Stimulated activated CD8-positive, alpha-beta memory T cell treated with anti-CD3 and anti-CD28 coated beads, Interleukin-4, amount 100 ng/mL, for 24 hours (primary cell): ENCODE data around the gene TRIM7.
"Not testable (repeated sequence)": the region's sequence is repeated elsewhere in the genome, so short reads cannot be mapped to it uniquely, and the experiment has no call there.

Experiments used
- DNase-seq: peaks from one replicate; pipeline ENCODE4 v3.0.0-alpha.2; 2020; ENCODE audit warnings: low read depth

The TRIM7 gene

GRCh38 chr5:181173027-181173419 lies 32.0 kb downstream of the TRIM7 start:
- DNase-seq, result peak; percentile 60

DNA sequence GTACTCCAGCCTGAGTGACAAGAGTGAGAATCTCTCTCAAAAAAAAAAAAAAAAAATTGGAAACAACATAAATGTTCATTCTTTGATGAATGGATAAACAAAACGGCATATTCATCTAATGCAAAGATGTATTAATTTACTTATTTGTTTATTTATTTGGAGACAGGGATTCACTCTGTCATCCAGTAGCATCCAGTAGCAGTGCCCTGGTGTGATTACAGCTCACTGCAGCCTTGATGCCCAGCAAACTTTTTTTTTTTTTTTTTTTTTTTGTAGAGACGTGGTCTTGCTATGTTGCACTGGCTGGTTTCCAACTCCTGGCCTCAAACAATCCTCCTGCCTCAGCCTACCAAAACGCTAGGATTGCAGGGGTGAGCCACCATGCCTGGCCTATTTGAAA lies 33.2 kb downstream of the TRIM7 start:
- DNase-seq, result no peak

DNA sequence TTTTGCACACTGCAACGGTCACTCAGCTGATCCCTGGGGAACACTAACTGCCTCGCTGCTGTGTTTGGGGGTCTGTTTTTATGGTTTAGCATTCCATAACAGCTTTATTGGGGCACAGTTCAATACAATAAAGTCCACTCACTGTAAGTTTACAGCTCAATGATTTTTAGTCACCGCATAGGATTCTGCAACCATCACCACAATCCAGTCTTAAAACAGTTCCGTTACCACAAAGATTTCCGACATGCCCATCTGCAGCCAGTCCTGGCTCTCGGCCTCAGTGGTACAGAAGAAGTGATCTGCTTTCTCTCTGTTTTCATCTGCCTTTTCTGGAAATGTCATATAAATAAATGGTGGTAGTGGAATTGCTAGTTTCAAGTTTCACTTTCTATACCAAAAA lies 34.0 kb downstream of the TRIM7 start:
- DNase-seq, result no peak

DNA sequence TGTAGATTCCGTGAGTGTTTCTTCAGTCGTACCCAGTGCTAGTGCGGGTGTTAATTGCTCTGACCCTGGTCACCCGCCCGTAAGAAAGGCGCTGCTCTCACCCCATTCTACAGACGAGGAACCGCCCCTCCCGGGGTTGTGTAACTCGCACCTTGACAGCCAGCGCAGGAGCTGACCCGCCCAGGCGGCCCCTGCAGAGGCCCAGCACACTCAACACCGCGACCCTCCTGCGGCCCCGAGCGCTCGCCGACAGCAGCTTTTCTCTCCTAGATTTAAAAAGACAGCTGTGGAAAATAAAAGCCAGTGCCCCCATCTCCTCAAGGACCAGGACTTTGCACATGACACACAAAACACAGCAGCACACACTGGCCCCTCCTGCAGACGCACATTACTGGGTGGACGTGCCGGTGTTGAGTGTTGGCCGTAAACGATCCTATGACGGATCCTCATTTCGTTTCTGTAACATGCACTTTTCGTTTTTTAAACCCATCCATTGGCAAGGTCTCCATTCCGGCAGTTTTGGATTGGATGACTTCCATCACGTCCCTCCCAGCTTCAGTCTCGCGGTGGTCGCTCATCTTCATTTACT lies 34.7 kb downstream of the TRIM7 start:
- DNase-seq, result no peak

GRCh38 chr5:181169459-181170236 lies 35.3 kb downstream of the TRIM7 start:
- peak; percentile 79 for DNase-seq

DNA sequence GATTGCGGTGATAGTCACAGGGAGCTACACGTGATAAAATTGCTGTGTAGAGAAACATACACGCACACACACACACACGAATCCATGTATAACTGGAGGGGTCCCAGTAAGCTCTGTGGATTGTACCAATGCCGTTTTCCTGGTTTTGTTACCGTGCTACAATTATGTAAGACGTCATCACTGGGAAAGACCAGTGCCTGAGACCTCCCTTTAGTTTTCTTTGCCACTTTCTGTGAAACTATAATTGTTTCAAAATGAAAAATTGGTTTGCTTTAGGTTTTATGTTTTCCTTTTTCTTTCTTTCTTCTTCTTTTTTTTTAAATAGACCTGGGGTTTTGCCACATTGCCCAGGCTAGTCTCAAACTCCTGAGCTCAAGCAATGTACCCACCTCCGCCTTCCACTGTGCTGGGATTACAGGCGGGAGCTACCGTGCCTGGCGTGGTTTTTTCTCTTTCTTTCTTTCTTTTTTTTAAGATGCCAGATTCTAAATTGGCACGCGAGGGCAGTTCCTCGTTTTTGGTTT lies 36.3 kb downstream of the TRIM7 start:
- DNase-seq, result no peak

DNA sequence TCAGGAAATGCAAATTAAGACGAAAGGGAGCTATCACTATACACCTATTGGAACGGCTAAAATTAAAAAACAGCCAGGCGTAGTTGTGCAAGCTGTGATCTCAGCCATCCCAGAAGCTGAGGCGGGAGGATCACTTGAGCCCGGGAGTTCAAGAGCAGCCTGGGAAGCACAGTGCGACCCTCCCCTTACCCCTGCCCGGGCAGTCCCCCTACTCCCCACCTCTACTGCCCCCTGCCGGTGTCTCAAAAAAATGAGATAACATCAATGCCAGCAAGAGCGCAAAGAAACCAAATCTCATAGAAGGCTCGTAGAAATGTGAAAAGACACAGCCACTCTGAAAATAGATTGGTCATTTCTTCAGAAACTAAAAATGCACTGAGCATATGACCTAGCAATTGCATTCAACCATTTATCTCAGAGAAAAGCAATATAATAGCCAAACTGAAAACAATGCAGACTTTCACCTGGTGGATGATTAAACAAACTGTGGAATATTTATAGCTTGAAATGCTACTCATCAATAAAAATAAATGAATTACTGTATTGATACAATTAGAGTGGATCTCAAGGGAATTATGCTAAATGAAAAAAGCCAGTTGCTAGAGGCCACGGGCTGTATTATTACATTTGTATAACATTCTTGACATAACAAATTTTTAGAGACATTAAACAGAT lies 37.0 kb downstream of the TRIM7 start:
- no peak for DNase-seq

DNA sequence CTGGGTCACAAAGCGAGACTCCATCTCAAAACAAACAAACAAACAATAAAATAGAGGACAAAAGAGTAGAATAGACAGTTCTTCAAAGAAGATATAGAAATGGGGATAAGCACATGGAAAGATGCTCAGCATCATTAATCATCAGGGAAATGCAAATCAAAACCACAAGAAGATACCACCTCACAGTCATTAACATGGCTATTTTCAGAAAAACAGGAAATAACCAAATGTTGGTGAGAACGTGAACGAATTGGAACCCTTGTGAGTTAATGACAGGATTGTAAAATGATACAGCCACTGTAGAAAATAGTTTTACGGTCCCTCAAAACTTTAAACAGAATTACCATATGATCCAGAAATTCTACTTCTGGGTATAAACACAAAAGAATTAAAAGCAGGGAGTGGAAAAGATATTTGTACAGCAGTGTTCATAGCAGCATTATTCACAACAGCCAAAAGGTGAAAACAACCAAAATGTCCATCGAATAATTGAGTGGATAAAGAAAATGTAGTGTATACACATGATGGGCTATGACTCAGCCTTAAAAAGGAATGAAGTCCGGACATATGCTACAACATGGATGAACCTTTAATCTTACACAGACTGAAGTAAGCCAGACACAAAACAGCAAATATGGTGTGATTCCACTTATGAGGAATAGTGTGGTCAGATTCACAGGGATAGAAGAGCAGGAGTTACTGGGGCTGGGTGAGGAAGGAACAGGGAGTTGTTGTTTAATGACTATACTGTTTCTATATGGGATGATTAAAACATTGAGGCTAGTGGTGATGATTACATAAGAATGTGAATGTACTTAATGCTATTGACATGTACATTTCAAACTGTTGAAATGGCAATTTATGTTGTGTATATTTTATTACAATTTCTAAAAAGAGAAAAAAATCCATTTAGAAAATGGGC lies 37.9 kb downstream of the TRIM7 start:
- DNase-seq, result no peak

GRCh38 chr5:181164076-181164952 lies 40.7 kb downstream of the TRIM7 start:
- no peak for DNase-seq

DNA sequence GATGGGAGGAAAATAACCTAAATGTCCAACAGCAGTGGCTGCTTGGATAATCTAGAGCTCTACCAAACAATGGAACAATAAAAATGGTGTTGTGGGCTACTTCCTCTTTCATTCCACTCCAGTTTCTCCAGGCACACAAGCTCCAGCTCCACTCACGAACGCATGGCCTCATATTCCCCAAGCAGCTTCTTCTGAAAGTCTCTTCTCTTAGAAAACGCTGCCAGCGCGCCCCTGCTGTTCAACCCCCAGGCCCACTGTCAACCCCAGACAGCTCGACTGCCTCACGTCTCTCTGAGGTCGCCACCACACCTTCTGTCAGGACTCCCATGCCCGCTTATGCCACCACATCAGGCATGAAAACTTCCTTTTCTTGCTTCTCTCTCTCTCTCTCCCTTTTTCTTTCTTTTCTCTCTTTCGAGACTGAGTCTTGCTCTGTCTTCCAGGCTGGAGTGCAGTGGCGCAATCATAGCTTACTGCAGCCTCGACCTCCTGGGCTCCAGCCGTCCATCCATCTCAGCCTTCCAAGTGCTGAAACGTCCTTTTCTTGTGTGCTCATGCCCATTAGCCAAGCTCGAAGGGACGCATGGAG lies 41.4 kb downstream of the TRIM7 start:
- no peak for DNase-seq

DNA sequence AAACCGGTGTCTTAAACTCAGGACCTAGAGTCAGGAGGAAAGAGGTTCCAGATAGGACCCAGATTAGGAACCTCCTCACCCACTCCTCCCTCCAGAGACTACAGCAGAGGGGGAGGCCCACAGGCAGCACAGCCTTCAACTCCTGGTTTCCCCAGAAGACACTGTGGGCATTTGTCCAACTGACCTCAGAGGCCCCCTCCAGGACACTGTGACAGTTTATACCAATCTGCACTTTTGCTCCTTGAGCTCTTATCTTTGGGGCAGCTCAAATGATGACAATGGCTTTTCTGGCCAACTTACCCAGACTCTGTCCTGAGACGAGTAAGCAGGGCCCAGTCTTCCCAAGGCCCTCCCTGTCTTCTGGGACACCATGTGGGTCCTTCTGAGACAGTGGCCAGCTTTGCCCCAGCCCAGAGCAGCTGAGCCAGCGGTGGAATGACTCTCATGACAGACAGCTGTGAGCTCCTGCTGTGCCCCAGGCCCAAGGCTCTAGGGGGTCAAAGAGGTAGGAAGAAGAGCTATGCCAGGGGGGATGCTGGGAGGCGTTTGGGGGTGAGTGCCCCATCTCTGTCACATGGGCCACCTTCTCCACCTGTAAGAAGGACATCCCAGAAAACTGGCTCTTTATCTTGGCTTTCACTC lies 43.3 kb downstream of the TRIM7 start:
- DNase-seq, result no peak

DNA sequence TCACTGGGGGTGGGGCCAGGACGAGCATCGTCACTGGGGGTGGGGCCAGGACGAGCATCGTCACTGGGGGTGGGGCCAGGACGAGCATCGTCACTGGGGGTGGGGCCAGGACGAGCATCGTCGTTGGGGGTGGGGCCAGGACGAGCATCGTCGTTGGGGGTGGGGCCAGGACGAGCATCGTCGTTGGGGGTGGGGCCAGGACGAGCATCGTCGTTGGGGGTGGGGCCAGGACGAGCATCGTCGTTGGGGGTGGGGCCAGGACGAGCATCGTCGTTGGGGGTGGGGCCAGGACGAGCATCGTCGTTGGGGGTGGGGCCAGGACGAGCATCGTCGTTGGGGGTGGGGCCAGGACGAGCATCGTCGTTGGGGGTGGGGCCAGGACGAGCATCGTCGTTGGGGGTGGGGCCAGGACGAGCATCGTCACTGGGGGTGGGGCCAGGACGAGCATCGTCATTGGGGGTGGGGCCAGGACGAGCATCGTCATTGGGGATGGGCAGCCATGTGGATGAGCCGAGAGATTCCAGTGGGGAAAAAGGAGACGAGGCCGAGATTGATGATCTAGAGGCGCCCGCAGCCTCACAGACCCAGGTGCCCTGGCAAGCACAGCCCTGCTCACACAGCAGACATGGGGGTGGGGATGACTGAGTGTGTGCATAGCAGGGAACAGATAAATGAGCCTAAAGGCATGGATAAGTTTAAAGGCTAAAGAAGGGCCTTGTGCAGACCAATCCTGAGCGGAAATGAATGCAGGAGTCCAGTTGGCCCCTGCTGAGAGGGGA lies 44.1 kb downstream of the TRIM7 start:
- not testable (repeated sequence) for DNase-seq

GRCh38 chr5:181160152-181160754 lies 44.7 kb downstream of the TRIM7 start:
- peak; percentile 64 for DNase-seq

DNA sequence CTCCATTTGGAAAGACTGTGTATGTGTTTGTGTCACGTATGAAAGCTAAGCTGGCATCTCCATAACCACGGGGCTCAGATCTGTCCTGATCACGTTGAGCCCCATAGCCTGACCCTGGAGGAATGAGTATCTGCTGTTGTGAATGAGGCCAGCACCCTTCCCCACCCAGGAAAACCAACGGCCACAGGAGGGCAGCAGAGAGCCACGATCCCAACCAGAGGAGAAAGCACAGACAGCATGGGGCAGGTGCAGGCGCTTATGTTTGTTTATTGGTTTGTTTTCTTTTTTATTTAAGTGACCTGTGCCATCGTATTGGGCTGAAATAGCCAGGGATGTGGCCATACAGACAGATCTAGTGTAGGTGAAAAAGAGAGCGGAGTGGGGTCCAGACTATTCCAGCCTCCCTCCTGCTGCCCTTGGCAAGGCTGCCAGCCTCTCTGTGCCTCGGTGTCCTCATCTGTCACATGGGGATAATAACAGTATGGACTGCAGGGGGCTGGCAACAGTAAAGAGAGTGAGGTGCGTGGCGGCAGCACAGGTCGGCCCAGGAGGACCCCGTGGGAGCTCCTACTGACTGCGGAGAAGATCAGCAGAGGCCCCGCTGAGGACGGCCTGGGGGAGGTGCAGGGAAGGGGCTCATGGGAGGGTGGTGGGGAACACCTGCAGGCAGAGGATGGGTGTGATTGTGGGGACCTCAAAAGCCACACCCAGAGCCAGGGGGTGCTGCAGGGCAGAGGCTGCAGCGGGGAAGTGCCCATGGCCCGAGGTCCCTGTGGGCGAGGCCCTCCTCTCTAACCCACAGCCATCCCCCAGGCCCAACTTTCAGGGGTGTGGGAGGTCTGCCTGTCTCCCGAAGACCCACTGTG lies 45.5 kb downstream of the TRIM7 start:
- DNase-seq, result peak; percentile 84

GRCh38 chr5:181158869-181159268 lies 46.1 kb downstream of the TRIM7 start:
- no peak for DNase-seq

DNA sequence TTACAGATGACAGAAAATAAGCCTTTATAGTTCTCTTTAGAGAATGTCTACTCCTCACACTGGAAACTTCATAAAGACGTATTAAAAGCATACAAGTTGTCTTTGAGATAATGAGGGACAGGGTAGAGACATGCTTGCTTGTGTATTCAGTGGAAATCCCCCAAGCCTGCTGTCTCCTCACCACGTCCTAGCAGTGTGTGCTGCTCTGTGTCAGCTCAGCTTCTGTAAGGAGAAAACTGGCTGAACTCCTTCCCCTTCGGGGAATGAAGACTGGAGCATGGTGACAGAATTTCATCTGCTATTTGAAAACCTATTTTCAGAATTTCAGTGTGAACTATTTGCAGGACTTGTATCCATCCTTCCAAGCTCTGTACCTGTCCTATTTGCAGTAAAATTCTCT lies 48.2 kb downstream of the TRIM7 start:
- DNase-seq, result no peak

DNA sequence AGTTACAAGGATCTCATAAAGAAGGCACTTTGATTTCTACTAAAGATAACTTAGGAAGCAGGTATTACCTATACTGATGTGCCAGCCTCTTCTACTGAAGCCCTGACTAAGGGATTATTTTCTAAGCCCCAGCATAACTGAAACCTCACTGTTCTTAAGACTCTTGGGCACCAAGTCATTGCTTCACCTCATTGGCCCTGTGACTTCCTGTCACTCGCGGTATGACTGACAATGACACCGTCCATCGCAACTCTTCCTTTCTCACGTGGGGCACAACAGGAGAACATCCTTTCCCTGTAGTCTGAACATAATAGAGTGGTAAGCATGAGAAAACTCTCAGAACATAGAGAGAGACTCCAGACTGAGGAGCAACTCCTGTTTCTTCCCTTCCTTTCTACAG lies 51.2 kb downstream of the TRIM7 start:
- no peak for DNase-seq

- no peak for DNase-seq
Measured at GRCh38 chr5:181152406-181152805, 52.6 kb downstream of the TRIM7 start.
